GM08714 (cell line): ENCODE data around the gene DMD.

ENCODE experiments used
- H3K4me3 ChIP-seq: fragments of 200-500 bp; sonication (Bioruptor generic); 2 replicates; pipeline ENCODE4 v1.5.1; 2014; ENCODE audit warnings: mild to moderate bottlenecking, low read length, inconsistent platforms
- ZNF274 ChIP-seq: IDR thresholded peaks from 2 replicates; pipeline ENCODE4 v1.6.1; 2012; ENCODE audit warnings: mild to moderate bottlenecking, low read depth, low read length

The DMD gene

GRCh38 chrX:31212856-31213748 lies 1998.2 kb downstream of the DMD start:
- H3K4me3 ChIP-seq = no peak overlapping the region
- TF ChIP-seq ZNF274 = no peak

GRCh38 chrX:31209005-31209628 lies 2002.2 kb downstream of the DMD start:
- H3K4me3 ChIP-seq = no peak overlapping the region
- no peak for TF ChIP-seq ZNF274

GRCh38 chrX:31201503-31201902 lies 2009.8 kb downstream of the DMD start:
- TF ChIP-seq ZNF274 = no peak
- no peak overlapping the region for H3K4me3 ChIP-seq

GRCh38 chrX:31200430-31200829 lies 2010.9 kb downstream of the DMD start:
- no peak for TF ChIP-seq ZNF274

GRCh38 chrX:31199840-31200114 lies 2011.6 kb downstream of the DMD start:
- no peak for TF ChIP-seq ZNF274
- H3K4me3 ChIP-seq = no peak overlapping the region

More at GRCh38 chrX:31200430-31200829, 2010.9 kb downstream of the DMD start:
- no peak overlapping the region for H3K4me3 ChIP-seq

DNA sequence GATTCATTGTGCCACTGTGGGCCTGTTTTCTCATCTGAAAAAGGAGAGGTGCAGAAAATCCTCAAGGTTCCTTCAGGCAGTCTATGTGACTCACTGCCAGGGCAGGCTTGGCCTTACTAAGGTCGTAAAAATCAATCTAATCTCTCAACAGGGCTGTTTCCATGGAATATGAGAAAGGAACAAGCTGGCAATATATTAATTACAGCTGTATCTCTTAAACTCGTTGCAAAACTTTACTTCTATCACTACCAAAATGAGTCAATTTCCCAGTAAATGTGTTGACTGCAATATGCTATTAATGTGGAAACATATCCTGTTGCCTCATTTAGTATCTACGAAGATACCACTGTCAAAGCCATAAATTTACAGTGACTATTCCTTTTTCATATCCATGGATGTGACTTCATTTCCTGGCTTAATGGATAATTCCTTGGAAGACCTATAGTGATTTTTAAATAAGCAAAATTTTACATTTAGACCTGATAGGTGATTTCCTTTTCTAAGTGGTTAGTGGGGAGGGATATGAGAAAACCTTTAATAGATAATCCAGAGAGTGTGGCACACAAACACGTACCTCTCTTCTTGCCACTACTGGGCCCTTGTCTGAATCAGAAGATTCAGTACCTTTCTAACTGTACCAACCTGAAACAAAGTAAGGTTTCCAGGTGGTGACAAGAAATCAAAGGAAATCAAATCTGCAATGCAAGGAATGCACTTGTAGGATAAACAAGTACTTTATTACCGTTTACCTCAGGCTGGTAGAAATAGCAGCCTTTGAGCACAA lies 2012.1 kb downstream of the DMD start:
- no peak for TF ChIP-seq ZNF274
- H3K4me3 ChIP-seq = no peak overlapping the region

- H3K4me3 ChIP-seq = no peak overlapping the region
- TF ChIP-seq ZNF274 = no peak
Measured at GRCh38 chrX:31190221-31190975, 2021.0 kb downstream of the DMD start.

- TF ChIP-seq ZNF274 = no peak
Measured at GRCh38 chrX:31186693-31187338, 2024.5 kb downstream of the DMD start.

DNA sequence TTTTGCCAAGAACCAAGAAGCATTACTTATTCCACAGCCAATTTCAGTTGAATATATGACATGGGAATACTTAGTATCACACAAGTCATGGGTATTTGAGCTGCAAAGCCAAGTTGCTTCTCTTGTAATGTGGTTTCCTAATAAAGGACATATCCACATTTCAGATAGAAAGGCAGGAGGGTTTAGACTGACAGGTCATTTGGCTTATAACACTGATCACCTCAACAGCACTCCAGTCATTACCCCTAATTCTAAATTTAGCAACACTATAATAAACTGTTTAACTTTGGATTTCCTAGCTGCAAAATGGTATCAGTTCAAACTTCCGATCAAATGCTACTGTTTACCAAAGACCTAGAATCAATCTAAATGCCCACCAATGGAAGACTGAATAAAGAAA lies 2025.5 kb downstream of the DMD start:
- TF ChIP-seq ZNF274 = no peak
- H3K4me3 ChIP-seq = no peak overlapping the region

More at GRCh38 chrX:31186693-31187338, 2024.5 kb downstream of the DMD start:
- no peak overlapping the region for H3K4me3 ChIP-seq

DNA sequence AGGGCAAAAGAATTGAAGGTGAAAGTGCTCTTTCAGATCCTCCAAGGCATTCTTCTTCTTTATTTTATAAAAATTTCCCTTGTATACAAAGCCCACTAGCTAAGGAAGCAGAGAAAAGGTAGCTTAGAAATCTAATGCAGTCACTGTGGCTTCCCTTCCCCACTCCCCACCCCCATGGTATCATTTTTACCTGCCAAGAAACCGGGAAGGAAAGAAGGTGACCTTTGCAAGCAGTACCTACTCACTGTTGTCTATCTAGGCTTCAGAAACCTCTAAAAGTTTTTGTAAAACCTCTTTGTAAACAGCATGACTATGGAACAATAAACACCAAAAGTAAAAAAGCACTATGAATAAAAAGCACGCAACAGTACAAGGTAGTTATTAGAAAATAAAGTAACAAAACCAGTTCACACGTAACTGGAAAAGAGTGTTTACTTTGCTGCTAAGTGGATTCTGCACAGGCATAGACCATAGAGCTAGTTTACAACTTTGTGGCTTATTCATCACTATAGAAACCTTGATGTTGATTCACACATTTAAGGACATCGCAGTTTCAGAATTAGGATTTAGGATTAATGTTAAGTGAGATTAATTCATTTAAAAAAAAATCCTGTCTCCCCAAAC lies 2029.9 kb downstream of the DMD start:
- no peak overlapping the region for H3K4me3 ChIP-seq
- TF ChIP-seq ZNF274 = no peak

- H3K4me3 ChIP-seq = no peak overlapping the region
- no peak for TF ChIP-seq ZNF274
Measured at GRCh38 chrX:31179203-31179602, 2032.1 kb downstream of the DMD start.

DNA sequence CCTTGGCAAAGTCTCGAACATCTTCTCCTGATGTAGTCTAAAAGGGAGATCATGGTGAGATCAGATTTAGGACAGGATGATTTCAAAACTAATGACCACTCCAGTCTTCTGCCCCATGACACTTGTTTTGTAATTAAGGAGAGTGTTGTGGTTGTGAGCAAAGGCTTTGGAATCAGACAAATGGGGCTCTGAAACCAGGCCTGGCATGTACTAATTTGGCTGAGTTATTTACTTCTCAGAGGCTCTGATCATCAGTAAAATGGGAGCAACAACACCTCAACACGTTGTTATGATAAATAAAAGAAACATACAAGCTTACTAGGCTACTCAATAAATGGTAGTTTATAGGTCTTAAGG lies 2032.6 kb downstream of the DMD start:
- no peak overlapping the region for H3K4me3 ChIP-seq
- TF ChIP-seq ZNF274 = no peak

GRCh38 chrX:31178064-31178768 lies 2033.1 kb downstream of the DMD start:
- no peak for TF ChIP-seq ZNF274

More at GRCh38 chrX:31178064-31178768, 2033.1 kb downstream of the DMD start:
- no peak overlapping the region; the same call in 1 of the 2 replicates for H3K4me3 ChIP-seq
